Caco-2 (cell line): ENCODE measurements around the gene SH2D2A. TPM values are rescaled to one million over a fixed set of nuclear protein-coding genes. Genes with fewer than 3 reads are reported as not detected.

Source experiments
- BruUV-seq: library from RNA; stranded (reverse); fragments of 400-500 nt; replicated peaks from 2 replicates; lab custom pipeline; 2021; lab: Mats Ljungman, UMichigan
- CTCF ChIA-PET: fragments of 300-600 bp; sonication (Branson Sonifier 250); formaldehyde crosslinking; loops from one replicate; lab custom pipeline; 2022; ENCODE audit warnings: antibody characterized with exemption; lab: Charles Lee
- POLR2A ChIA-PET: fragments of 300-600 bp; sonication (Branson Sonifier 250); formaldehyde crosslinking; loops from one replicate; lab custom pipeline; 2022; ENCODE audit warnings: antibody characterized with exemption; lab: Charles Lee
- DNase-seq, 2 experiments: peaks; one replicate each; pipeline versions ENCODE4 v3.0.0 to v3.0.0-alpha.2; 2020 to 2022
- H3K27me3 ChIP-seq: replicated peaks from 2 replicates; pipeline ENCODE4 v1.6.0; 2011; ENCODE audit warnings: low read length; ENCODE audit not compliant: control insufficient read depth, insufficient read depth
- H3K36me3 ChIP-seq: 2 replicates; pipeline ENCODE4 v1.5.1; 2011; ENCODE audit warnings: low read length; ENCODE audit not compliant: control insufficient read depth, insufficient read depth
- H3K4me1 ChIP-seq: fragments of 250-450 bp; sonication (Bioruptor Pico); 2 replicates; pipeline ENCODE4 v1.5.1; 2020; ENCODE audit warnings: mild to moderate bottlenecking
- H3K4me3 ChIP-seq: 2 replicates; pipeline ENCODE4 v1.5.1; 2011; ENCODE audit warnings: low read depth, mild to moderate bottlenecking, control low read depth, low read length
- H3K9me3 ChIP-seq: fragments of 250-450 bp; sonication (Bioruptor Pico); 2 replicates; pipeline ENCODE4 v1.5.1; 2020; ENCODE audit warnings: mild to moderate bottlenecking, moderate library complexity
- H3K27ac Mint-ChIP-seq: one replicate; pipeline ENCODE4 v1.8.0; 2022; ENCODE audit warnings: mixed read lengths; ENCODE audit not compliant: unreplicated experiment
- H3K27me3 Mint-ChIP-seq: one replicate; pipeline ENCODE4 v1.8.0; 2022; ENCODE audit warnings: mixed read lengths; ENCODE audit not compliant: insufficient read depth, unreplicated experiment
- H3K36me3 Mint-ChIP-seq: one replicate; pipeline ENCODE4 v1.8.0; 2022; ENCODE audit warnings: mild to moderate bottlenecking, mixed read lengths; ENCODE audit not compliant: insufficient read depth, unreplicated experiment
- H3K4me1 Mint-ChIP-seq: one replicate; pipeline ENCODE4 v1.8.0; 2022; ENCODE audit warnings: low read depth, mixed read lengths; ENCODE audit not compliant: unreplicated experiment
- H3K4me3 Mint-ChIP-seq: one replicate; pipeline ENCODE4 v1.8.0; 2022; ENCODE audit warnings: mild to moderate bottlenecking, moderate library complexity, mixed read lengths; ENCODE audit not compliant: unreplicated experiment
- H3K9me3 Mint-ChIP-seq: one replicate; pipeline ENCODE4 v1.8.0; 2022; ENCODE audit warnings: mixed read lengths; ENCODE audit not compliant: unreplicated experiment
- CTCF ChIP-seq, 2 experiments: fragments of 200-600 bp in 1 of 2; IDR thresholded peaks; 1 replicate in 1 of 2; 2 replicates in 1 of 2; pipeline versions ENCODE4 v1.5.1 to v1.8.0; 2011 to 2022; ENCODE audit warnings: antibody characterized with exemption in 1 of 2, control low read depth in 1 of 2, inconsistent platforms in 1 of 2, low read depth in 1 of 2, low read length in 1 of 2, mild to moderate bottlenecking in 1 of 2, moderate library complexity in 1 of 2; ENCODE audit not compliant: insufficient read depth in 1 of 2, severe bottlenecking in 1 of 2, unreplicated experiment in 1 of 2
- intact Hi-C: fragments of 100-400 bp; cut with micrococcal nuclease; formaldehyde crosslinking; loops from one replicate; pipeline ENCODE4 v1.10.0; 2022; ENCODE audit not compliant: unreplicated experiment
- total RNA-seq: library from RNA; stranded (reverse); gene quantifications from 2 replicates; pipeline ENCODE4 v1.2.3, GENCODE V29; 2022

Gene SH2D2A
- total RNA-seq, 1 experiment from 2014 or later: 5.5 TPM

DNA sequence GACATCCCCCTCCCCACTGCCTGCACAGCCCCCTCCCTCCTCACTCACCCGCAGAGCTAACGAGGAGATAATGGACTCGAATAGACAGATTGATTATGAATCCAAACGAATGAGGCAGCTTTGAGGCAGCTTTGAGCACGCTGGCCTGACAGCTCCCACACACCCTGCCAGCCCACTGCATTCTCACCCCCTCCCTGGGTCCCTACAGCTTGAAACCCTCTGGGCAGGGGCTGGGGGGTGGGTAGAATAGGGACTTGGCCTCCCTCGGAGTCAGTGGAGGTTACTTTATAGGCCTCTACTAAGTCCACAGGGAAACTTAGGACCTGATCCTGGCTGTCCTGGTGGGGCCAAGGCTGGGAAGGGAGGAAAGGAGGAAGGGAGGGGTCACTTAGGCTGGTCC lies 45.9 kb upstream of the SH2D2A start:
- ChIA-PET POLR2A (no interaction called here), CTCF (interaction anchor here (0.6 to 1.9 kb wide), 4 partner anchors 24 to 173 kb away, joined by 3 to 5 read pairs (median 4); no protein-coding TSS in a partner anchor)
- Mint-ChIP-seq H3K4me1 (peaks cover 25% of the 10 kb centered on the region), H3K36me3 (no peaks in the 10 kb centered on the region), H3K9me3 (no peaks in the 10 kb centered on the region), H3K4me3 (no peak overlapping the region), H3K27ac (no peak overlapping the region), H3K27me3 (peaks cover 11% of the 10 kb centered on the region)
- BruUV-seq: no TSS peak
- Histone ChIP-seq H3K4me1 (peaks cover 33% of the 10 kb centered on the region), H3K36me3 (no peaks in the 10 kb centered on the region), H3K4me3 (no peak overlapping the region), H3K27me3 (peaks cover 7% of the 10 kb centered on the region), H3K9me3 (no peaks in the 10 kb centered on the region)
- TF ChIP-seq CTCF (IDR thresholded peaks at IDR 0.05; ENCODE audit: insufficient read depth in 1 of 2, low read depth in 1 of 2, low read length in 1 of 2, severe bottlenecking in 1 of 2, unreplicated experiment in 1 of 2): no peak
- no peak for DNase-seq
- intact Hi-C loops: no loop called here

DNA sequence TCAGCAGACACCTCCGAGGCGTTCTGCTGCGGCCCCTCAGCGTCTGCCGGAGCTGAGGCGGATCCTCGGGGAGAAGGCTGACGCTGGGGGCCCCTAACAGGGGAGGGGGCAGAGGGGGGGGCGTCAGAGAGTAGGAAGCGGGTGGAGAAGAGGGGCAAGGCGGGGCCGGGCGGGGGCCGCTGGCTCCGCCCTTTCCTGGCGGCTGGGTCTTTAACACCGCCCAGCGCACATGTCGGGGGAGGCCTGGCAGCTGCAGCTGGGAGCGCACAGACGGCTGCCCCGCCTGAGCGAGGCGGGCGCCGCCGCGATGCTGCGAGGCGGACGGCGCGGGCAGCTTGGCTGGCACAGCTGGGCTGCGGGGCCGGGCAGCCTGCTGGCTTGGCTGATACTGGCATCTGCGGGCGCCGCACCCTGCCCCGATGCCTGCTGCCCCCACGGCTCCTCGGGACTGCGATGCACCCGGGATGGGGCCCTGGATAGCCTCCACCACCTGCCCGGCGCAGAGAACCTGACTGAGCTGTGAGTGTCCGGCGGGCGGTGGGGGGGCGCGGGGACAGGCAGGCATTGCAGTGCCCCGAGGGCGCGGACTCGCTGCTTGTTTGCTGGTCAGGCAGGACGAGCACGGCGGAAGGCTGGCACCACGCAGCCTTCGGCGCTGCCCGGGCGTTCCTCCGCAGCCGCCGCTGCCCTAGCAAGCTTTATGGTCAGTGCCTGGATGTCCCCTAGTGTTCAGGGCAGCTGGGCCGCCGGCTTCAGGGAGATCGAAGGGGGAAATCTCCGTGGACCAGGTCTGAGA lies 44.2 kb upstream of the SH2D2A start, which contains the start of gene NTRK1:
Gene NTRK1 (plus strand): TSS at position 238 of the 796 bp plus-strand sequence. CDS start 70 bp downstream, at position 308.
- peak within 1 kb of the TSS; percentile 27 for H3K4me3 ChIP-seq
- intact Hi-C loops: loop anchor here (1.0 to 2.0 kb wide), 5 partner anchors 22 to 172 kb away; partner anchors contain the start of genes ISG20L2 and METTL25B
- no peaks in the 10 kb centered on the region for H3K9me3 ChIP-seq
- peak in 1 of 2 experiments; percentile 29 for DNase-seq
- H3K9me3 Mint-ChIP-seq: no peaks in the 10 kb centered on the region
- peaks cover 25% of the 10 kb centered on the region for H3K4me1 Mint-ChIP-seq
- no TSS peak for BruUV-seq
- peaks cover 11% of the 10 kb centered on the region for H3K27me3 Mint-ChIP-seq
- peaks cover 33% of the 10 kb centered on the region for H3K4me1 ChIP-seq
- peak within 1 kb of the TSS; percentile 74 for H3K4me3 Mint-ChIP-seq
- H3K36me3 ChIP-seq: no peaks in the 10 kb centered on the region
- no peaks in the 10 kb centered on the region for H3K36me3 Mint-ChIP-seq
- H3K27ac Mint-ChIP-seq: no peak within 1 kb of the TSS
- POLR2A ChIA-PET: interaction anchor here (0.6 to 1.2 kb wide), 2 partner anchors 47 to 927 kb away, joined by 5 read pairs; partner anchors contain the start of gene KHDC4
- no peak for TF ChIP-seq CTCF (IDR thresholded peaks at IDR 0.05; ENCODE audit: insufficient read depth in 1 of 2, low read depth in 1 of 2, low read length in 1 of 2, severe bottlenecking in 1 of 2, unreplicated experiment in 1 of 2)
- CTCF ChIA-PET: interaction anchor here (0.5 to 3.9 kb wide), 19 partner anchors 13 to 172 kb away, joined by 3 to 40 read pairs (median 4); partner anchors contain the start of gene MRPL24
- H3K27me3 ChIP-seq: peaks cover 7% of the 10 kb centered on the region

- H3K4me1 ChIP-seq: peaks cover 33% of the 10 kb centered on the region
- H3K36me3 Mint-ChIP-seq: no peaks in the 10 kb centered on the region
- H3K27ac Mint-ChIP-seq: no peak overlapping the region
- no peaks in the 10 kb centered on the region for H3K36me3 ChIP-seq
- peaks cover 25% of the 10 kb centered on the region for H3K4me1 Mint-ChIP-seq
- peaks cover 11% of the 10 kb centered on the region for H3K27me3 Mint-ChIP-seq
- intact Hi-C loops: loop anchor here (1.0 to 2.0 kb wide), 5 partner anchors 21 to 171 kb away; partner anchors contain the start of genes ISG20L2 and METTL25B
- peaks cover 7% of the 10 kb centered on the region for H3K27me3 ChIP-seq
- no peaks in the 10 kb centered on the region for H3K9me3 ChIP-seq
- peak in 1 of 2 experiments; percentile 60 for DNase-seq
- BruUV-seq: no TSS peak
- peak overlapping the region; percentile 27 for H3K4me3 ChIP-seq
- CTCF ChIA-PET: interaction anchor here (0.6 to 3.9 kb wide), 26 partner anchors 10 to 200 kb away, joined by 3 to 40 read pairs (median 4); partner anchors contain the start of genes ISG20L2, METTL25B and MRPL24
- TF ChIP-seq CTCF (IDR thresholded peaks at IDR 0.05; ENCODE audit: insufficient read depth in 1 of 2, low read depth in 1 of 2, low read length in 1 of 2, severe bottlenecking in 1 of 2, unreplicated experiment in 1 of 2): peak; percentile 88 to 90
- H3K9me3 Mint-ChIP-seq: no peaks in the 10 kb centered on the region
- H3K4me3 Mint-ChIP-seq: peak overlapping the region; percentile 74
- POLR2A ChIA-PET: interaction anchor here (1.2 kb wide), 1 partner anchor 46 kb away, joined by 5 read pairs; no protein-coding TSS in a partner anchor
Measured at GRCh38 chr1:156860113-156860627, 43.5 kb upstream of the SH2D2A start.
